Activated naive CD8-positive, alpha-beta T cell treated with anti-CD3 and anti-CD28 coated beads for 36 hours (primary cell): ENCODE data around the gene SLC6A11. TPM values are rescaled to one million over a fixed set of nuclear protein-coding genes. Genes with fewer than 3 reads are reported as not detected.

Experiments
- DNase-seq: peaks from one replicate; pipeline ENCODE4 v3.0.0; 2021
- H3K27ac Mint-ChIP-seq: one replicate; pipeline ENCODE4 v1.8.0; 2022; ENCODE audit warnings: mild to moderate bottlenecking, moderate library complexity, mixed read lengths
- H3K27me3 Mint-ChIP-seq: one replicate; pipeline ENCODE4 v1.8.0; 2022; ENCODE audit warnings: mild to moderate bottlenecking, mixed read lengths
- H3K36me3 Mint-ChIP-seq: one replicate; pipeline ENCODE4 v1.8.0; 2021; ENCODE audit warnings: mild to moderate bottlenecking, mixed read lengths
- H3K4me1 Mint-ChIP-seq: one replicate; pipeline ENCODE4 v1.8.0; 2021; ENCODE audit warnings: mixed read lengths
- H3K4me3 Mint-ChIP-seq: one replicate; pipeline ENCODE4 v1.8.0; 2022; ENCODE audit warnings: mild to moderate bottlenecking, moderate library complexity, mixed read lengths
- H3K9me3 Mint-ChIP-seq: one replicate; pipeline ENCODE4 v1.8.0; 2022; ENCODE audit warnings: mixed read lengths
- total RNA-seq, 2 experiments: library from RNA; stranded (reverse); gene quantifications; one replicate each; pipeline ENCODE4 v1.2.3, GENCODE V29; 2021

SLC6A11 gene
- total RNA-seq, 2 experiments from 2014 or later = not detected

GRCh38 chr3:10935028-10935427, 119.0 kb downstream of the SLC6A11 start:
- no peak overlapping the region for H3K27ac Mint-ChIP-seq
- no peak for DNase-seq
- no peaks in the 10 kb centered on the region for H3K36me3 Mint-ChIP-seq
- no peak overlapping the region for H3K4me3 Mint-ChIP-seq
- peaks cover 6% of the 10 kb centered on the region for H3K27me3 Mint-ChIP-seq
- H3K4me1 Mint-ChIP-seq = no peaks in the 10 kb centered on the region
- H3K9me3 Mint-ChIP-seq = no peaks in the 10 kb centered on the region

GRCh38 chr3:10935846-10936631, 120.0 kb downstream of the SLC6A11 start:
- H3K4me1 Mint-ChIP-seq = no peaks in the 10 kb centered on the region
- no peak overlapping the region for H3K4me3 Mint-ChIP-seq
- H3K27me3 Mint-ChIP-seq = peaks cover 8% of the 10 kb centered on the region
- peak overlapping the region; percentile 11 for H3K27ac Mint-ChIP-seq
- H3K9me3 Mint-ChIP-seq = no peaks in the 10 kb centered on the region
- H3K36me3 Mint-ChIP-seq = no peaks in the 10 kb centered on the region
- DNase-seq = no peak

GRCh38 chr3:10936686-10937085, 120.7 kb downstream of the SLC6A11 start:
- H3K27ac Mint-ChIP-seq = no peak overlapping the region
- no peak for DNase-seq

GRCh38 chr3:10937141-10937825, 121.3 kb downstream of the SLC6A11 start:
- no peak overlapping the region for H3K27ac Mint-ChIP-seq
- no peaks in the 10 kb centered on the region for H3K36me3 Mint-ChIP-seq
- H3K9me3 Mint-ChIP-seq = peaks cover 2% of the 10 kb centered on the region
- H3K4me1 Mint-ChIP-seq = no peaks in the 10 kb centered on the region
- peaks cover 8% of the 10 kb centered on the region for H3K27me3 Mint-ChIP-seq
- no peak for DNase-seq
- no peak overlapping the region for H3K4me3 Mint-ChIP-seq

More at GRCh38 chr3:10936686-10937085, 120.7 kb downstream of the SLC6A11 start:
- Mint-ChIP-seq H3K4me1 (no peaks in the 10 kb centered on the region), H3K27me3 (peaks cover 8% of the 10 kb centered on the region), H3K36me3 (no peaks in the 10 kb centered on the region), H3K4me3 (no peak overlapping the region), H3K9me3 (no peaks in the 10 kb centered on the region)

GRCh38 chr3:10939556-10939955, 123.5 kb downstream of the SLC6A11 start:
- Mint-ChIP-seq H3K27me3 (peaks cover 18% of the 10 kb centered on the region), H3K9me3 (peaks cover 5% of the 10 kb centered on the region), H3K27ac (no peak overlapping the region), H3K4me3 (no peak overlapping the region), H3K4me1 (no peaks in the 10 kb centered on the region), H3K36me3 (no peaks in the 10 kb centered on the region)
- no peak for DNase-seq

GRCh38 chr3:10940106-10940505, 124.1 kb downstream of the SLC6A11 start:
- H3K9me3 Mint-ChIP-seq = peaks cover 5% of the 10 kb centered on the region
- no peak overlapping the region for H3K27ac Mint-ChIP-seq
- DNase-seq = no peak
- no peak overlapping the region for H3K4me3 Mint-ChIP-seq
- no peaks in the 10 kb centered on the region for H3K4me1 Mint-ChIP-seq
- no peaks in the 10 kb centered on the region for H3K36me3 Mint-ChIP-seq
- H3K27me3 Mint-ChIP-seq = peaks cover 21% of the 10 kb centered on the region

- H3K4me3 Mint-ChIP-seq = no peak overlapping the region
- no peak overlapping the region for H3K27ac Mint-ChIP-seq
- H3K9me3 Mint-ChIP-seq = peaks cover 5% of the 10 kb centered on the region
- no peaks in the 10 kb centered on the region for H3K4me1 Mint-ChIP-seq
- H3K27me3 Mint-ChIP-seq = peaks cover 21% of the 10 kb centered on the region
- DNase-seq = peak; percentile 21
- no peaks in the 10 kb centered on the region for H3K36me3 Mint-ChIP-seq
Measured at GRCh38 chr3:10941972-10942371, 125.9 kb downstream of the SLC6A11 start.

- no peak overlapping the region for H3K27ac Mint-ChIP-seq
- H3K4me1 Mint-ChIP-seq = no peaks in the 10 kb centered on the region
- H3K9me3 Mint-ChIP-seq = peaks cover 5% of the 10 kb centered on the region
- no peak overlapping the region for H3K4me3 Mint-ChIP-seq
- H3K27me3 Mint-ChIP-seq = peaks cover 21% of the 10 kb centered on the region
- no peaks in the 10 kb centered on the region for H3K36me3 Mint-ChIP-seq
- no peak for DNase-seq
Measured at GRCh38 chr3:10942690-10943205, 126.7 kb downstream of the SLC6A11 start.

GRCh38 chr3:10944866-10945265, 128.8 kb downstream of the SLC6A11 start:
- no peak overlapping the region for H3K27ac Mint-ChIP-seq
- H3K36me3 Mint-ChIP-seq = no peaks in the 10 kb centered on the region
- no peak overlapping the region for H3K4me3 Mint-ChIP-seq
- H3K27me3 Mint-ChIP-seq = peaks cover 22% of the 10 kb centered on the region
- H3K4me1 Mint-ChIP-seq = no peaks in the 10 kb centered on the region
- DNase-seq = no peak
- peaks cover 5% of the 10 kb centered on the region for H3K9me3 Mint-ChIP-seq

- H3K9me3 Mint-ChIP-seq = peaks cover 5% of the 10 kb centered on the region
- no peak overlapping the region for H3K27ac Mint-ChIP-seq
- no peak overlapping the region for H3K4me3 Mint-ChIP-seq
Measured at GRCh38 chr3:10945683-10946287, 129.8 kb downstream of the SLC6A11 start.

GRCh38 chr3:10946526-10946925, 130.5 kb downstream of the SLC6A11 start:
- no peak overlapping the region for H3K27ac Mint-ChIP-seq
- H3K4me1 Mint-ChIP-seq = no peaks in the 10 kb centered on the region
- no peak overlapping the region for H3K4me3 Mint-ChIP-seq
- H3K9me3 Mint-ChIP-seq = peaks cover 5% of the 10 kb centered on the region
- no peaks in the 10 kb centered on the region for H3K36me3 Mint-ChIP-seq
- no peak for DNase-seq
- peaks cover 23% of the 10 kb centered on the region for H3K27me3 Mint-ChIP-seq

More at GRCh38 chr3:10945683-10946287, 129.8 kb downstream of the SLC6A11 start:
- Mint-ChIP-seq H3K36me3 (no peaks in the 10 kb centered on the region), H3K4me1 (no peaks in the 10 kb centered on the region), H3K27me3 (peaks cover 20% of the 10 kb centered on the region)
- peak; percentile 55 for DNase-seq

GRCh38 chr3:10948326-10948725, 132.3 kb downstream of the SLC6A11 start:
- Mint-ChIP-seq H3K4me3 (no peak overlapping the region), H3K27me3 (peaks cover 24% of the 10 kb centered on the region), H3K36me3 (no peaks in the 10 kb centered on the region), H3K9me3 (no peaks in the 10 kb centered on the region), H3K4me1 (no peaks in the 10 kb centered on the region), H3K27ac (no peak overlapping the region)
- no peak for DNase-seq

- Mint-ChIP-seq H3K4me3 (no peak overlapping the region), H3K27ac (no peak overlapping the region), H3K36me3 (no peaks in the 10 kb centered on the region), H3K27me3 (peaks cover 23% of the 10 kb centered on the region), H3K4me1 (no peaks in the 10 kb centered on the region), H3K9me3 (no peaks in the 10 kb centered on the region)
- no peak for DNase-seq
Measured at GRCh38 chr3:10949197-10949596, 133.2 kb downstream of the SLC6A11 start.

GRCh38 chr3:10950476-10951294, 134.7 kb downstream of the SLC6A11 start:
- DNase-seq = no peak
- Mint-ChIP-seq H3K27me3 (peaks cover 16% of the 10 kb centered on the region), H3K4me1 (no peaks in the 10 kb centered on the region), H3K27ac (no peak overlapping the region), H3K9me3 (no peaks in the 10 kb centered on the region), H3K4me3 (no peak overlapping the region), H3K36me3 (no peaks in the 10 kb centered on the region)
